Measurements from ENCODE around the gene IZUMO1R.
"Not testable (repeated sequence)": the region's sequence is repeated elsewhere in the genome, so short reads cannot be mapped to it uniquely, and the experiment has no call there.

The IZUMO1R gene

DNA sequence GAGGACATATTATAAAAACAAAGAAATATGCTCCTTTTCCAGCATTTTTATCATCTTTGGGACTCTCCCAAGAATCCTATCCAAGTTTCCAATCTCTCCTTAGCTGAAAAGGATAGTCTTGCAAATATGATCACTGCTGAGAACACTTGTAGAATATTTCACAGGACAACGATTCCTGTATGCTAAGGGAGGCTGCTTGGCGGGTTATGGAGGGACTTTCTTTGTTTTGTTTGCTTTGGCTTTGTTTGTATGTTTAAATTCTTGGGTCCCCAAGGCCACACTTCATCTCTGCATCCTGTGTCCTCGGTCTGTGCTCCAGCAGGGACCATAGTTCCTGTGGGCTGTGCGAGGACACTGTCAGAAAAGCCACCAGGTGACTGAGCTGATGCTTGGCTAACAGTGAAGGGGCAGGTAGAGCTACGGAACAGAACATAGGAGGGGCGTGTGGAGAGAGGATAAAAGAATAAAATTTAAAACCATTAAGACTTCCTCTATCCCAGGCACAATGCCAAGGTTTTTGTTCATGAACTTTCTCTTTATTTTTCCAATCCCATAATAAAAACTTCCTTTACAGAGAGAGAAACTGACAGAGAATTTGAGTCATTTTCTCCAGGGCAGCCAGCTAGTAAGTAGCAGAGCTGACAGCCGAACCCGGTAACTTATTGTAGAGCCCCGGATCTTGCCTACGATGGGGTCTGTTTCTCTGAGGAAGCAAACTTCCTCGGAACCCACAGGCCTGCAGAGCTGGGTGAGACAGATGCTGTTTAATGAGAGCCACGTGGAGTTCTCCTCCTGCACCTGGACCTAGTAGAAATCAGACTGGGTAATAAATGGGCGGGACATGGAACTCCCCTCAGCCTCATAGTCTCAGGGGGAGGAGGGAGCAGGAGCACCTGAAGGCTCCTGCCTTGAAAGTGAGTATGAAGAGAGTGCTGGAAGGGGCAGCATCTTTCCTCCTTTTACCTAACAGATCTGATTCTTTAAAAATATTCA lies at the start of gene IZUMO1R:
Gene IZUMO1R, plus strand, starts transcription at position 615 of the 993 bp plus-strand sequence. CDS start 1,057 bp downstream, outside the sequence.
- no peak for DNase-seq

GRCh38 chr11:94271885-94272372 lies 32.5 kb upstream of the IZUMO1R start:
- DNase-seq = no peak

DNA sequence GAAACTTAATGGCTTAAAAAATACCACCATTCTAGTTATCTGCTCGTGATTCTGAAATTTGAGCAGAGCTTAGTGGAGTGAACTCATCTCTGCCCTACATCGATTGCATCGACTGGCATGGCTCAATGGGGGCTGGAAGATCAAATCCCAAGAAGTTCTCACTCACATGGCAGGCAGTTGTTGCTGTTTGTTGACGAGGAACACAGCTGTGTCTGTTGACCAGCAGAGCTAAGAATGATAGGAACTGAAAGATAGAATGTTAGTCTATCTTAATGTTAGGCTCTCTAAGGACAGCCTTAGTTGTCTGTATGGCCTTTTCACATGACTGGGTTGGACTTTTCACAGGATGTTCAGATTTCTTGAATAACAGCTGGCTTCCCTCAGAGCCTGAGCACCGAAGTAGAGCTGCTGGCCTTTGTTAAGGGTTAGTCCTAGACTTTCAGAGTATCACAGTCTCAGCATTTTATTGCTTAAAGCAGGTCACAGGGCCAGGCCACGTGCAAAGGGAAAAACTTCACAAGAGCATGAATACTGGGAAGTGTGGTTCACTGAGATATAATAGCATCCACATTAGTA lies 31.6 kb upstream of the IZUMO1R start:
- no peak for DNase-seq

- DNase-seq = no peak
Measured at GRCh38 chr11:94275961-94276360, 28.4 kb upstream of the IZUMO1R start.

DNA sequence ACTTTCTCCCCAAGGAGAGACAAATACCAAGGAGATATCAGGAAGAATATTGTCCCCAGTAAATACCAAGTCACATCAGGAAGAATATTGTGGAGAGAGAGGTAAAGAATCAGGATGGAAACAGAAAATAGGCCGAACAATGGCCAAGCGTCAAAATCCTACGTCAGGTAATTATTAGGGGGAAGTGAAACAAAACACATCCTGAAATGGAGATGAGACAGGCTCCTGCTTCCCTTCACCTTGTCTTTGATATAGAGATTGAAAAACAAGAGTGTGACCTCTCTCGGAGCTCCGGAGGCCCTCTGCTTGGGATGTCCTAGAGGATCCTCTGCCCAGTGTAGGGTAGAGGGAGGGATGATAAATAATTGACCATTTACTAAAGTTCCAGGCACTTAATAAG lies 27.4 kb upstream of the IZUMO1R start:
- no peak for DNase-seq

GRCh38 chr11:94278207-94278606 lies 26.2 kb upstream of the IZUMO1R start:
- DNase-seq = not testable (repeated sequence)

- DNase-seq = no peak
Measured at GRCh38 chr11:94279996-94280395, 24.4 kb upstream of the IZUMO1R start.

DNA sequence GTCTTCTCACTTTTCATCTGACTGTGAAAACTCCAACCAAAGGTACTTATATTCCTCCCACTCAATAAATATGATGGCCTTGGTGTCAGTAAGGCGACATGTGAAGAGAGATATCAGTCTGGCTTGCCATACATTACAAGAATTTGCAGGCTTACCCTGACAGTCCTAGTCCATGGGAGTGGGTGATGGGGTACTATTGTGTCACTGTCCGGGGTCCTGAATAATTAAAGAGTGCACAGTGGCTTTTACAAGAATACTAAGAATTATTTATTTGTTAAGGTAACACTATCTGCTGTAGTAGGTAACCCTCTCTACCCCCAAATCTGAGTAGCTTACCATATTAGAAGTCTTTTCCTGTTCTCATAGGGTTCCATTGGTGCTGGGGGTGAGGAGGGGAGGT lies 23.1 kb upstream of the IZUMO1R start:
- DNase-seq = no peak

DNA sequence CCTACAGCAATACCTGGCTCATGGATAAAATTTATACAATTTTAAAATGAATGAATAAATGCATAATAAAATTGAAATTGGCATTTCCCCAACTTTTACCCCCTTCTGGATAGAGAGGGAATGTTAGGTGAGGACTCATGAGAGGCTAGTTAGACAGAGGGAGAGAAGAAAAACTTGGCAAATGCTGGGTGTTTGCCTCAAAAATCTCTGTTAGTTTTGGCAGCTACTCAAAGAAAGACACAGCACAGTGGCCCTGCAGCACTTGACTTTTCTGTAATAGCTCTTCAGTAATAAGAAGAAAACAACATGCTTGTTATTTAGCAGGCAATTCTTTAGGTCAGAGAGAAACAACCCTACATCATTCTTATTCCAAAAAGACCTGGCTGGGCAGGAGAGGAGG lies 20.7 kb upstream of the IZUMO1R start:
- DNase-seq = no peak

DNA sequence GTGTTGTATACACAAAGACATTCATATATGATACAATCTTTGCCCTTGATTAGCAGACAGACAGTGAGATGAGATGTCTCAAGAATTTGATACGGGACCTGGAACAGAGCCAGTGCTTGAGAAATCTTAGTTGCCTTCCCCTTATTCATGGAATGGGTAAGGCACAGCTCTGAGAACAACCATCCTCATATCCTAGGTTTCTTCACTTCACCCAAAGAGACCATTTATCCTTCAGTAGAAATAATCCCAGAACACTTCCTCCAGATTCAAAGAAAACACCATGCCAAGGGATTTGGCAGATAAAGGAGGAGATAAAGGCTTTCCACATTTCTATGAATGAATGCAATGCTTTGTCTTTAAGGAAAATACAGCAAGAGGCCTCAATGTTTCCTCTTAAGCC lies 8.8 kb upstream of the IZUMO1R start:
- DNase-seq = no peak

DNA sequence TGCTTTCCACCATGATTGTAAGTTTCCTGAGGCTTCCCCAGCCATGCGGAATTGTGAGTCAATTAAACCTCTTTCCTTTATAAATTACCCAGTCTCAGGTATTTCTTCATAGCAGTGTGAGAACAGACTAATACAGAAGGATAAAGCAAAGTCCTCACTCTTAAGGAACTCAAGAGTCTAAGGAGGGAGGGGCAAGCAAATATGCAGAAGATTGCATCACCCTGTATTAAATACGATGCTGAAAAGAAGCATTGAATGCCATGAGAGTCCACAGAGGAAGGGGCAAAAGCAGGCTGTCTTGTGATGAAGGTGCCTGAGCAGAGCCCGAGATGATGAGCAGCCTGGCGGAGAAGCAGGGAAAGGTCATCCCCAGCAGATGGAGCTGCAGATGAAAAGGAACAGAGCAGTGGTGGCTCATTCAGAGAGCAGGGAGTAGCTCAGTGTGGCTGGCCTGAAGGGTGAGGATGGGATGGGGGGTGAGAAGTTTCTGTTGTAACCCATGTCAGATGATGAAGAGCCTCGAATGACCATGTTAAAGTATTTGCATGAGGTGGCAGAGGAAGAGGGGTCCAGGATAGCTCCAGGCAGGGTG lies 6.3 kb upstream of the IZUMO1R start:
- no peak for DNase-seq

GRCh38 chr11:94302776-94303175 lies 1.6 kb upstream of the IZUMO1R start:
- peak in 1 of 51 donors; percentile 7 for DNase-seq

DNA sequence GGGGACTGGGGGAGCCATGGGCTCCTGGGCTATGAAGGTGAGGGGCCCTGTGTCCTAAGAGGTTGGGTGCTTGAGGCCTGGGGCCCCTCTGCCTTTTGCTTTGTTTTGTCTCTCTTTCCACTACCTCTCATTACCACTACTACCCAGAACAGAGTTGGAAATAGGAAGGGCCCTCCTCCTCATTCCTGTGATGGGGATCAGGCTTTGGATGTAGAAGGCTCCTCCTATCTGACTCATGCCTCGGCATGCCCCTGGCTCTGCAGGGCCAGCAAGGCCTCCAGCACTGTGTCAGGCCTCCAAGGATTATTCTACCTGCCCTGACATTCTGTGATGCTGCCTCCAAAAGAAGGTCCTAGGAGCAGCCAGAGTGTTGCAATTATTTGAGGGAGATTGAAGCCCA lies 766 bp downstream of the IZUMO1R start:
- DNase-seq = no peak

GRCh38 chr11:94307101-94307791 lies 2.9 kb downstream of the IZUMO1R start:
- DNase-seq = no peak

DNA sequence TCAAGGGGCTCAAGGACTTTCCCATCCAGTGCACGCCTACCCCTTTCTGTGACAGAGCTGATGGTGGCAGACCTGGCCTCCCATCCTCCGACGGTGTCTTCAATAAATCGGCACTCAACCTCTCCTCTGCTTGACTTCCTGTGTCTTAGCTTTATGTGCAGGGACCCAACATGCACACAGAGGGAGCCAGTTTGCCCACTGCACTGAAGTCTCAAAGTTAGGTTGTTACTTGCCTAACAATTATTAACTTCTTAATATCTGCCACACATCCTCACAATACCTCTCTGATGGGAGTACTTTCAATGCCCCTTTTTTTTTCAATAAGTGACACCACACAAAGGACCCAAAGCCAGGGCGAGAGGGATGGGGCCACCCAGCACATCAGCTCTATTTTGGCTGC lies 3.6 kb downstream of the IZUMO1R start:
- DNase-seq = no peak

DNA sequence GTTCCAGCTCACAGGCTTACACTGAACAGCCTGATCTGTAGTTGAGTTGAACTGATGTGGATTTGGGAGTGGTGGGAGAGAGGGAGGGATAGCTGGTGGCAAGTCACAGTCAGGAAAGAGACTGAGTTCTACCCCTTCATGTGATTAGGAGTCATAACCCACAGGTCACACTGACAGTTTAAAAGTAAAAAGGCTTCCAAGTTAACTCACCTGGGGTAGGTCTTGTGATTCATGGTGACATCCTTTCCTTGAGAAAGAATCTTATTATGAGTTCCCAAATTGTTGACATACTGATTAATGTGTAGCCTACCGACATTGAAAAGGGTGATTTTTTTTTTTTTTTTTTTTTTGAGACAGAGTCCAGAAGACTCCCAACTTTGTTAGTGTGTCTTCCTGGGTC lies 5.4 kb downstream of the IZUMO1R start:
- DNase-seq = no peak

GRCh38 chr11:94310191-94310875 lies 6.0 kb downstream of the IZUMO1R start:
- DNase-seq = no peak

DNA sequence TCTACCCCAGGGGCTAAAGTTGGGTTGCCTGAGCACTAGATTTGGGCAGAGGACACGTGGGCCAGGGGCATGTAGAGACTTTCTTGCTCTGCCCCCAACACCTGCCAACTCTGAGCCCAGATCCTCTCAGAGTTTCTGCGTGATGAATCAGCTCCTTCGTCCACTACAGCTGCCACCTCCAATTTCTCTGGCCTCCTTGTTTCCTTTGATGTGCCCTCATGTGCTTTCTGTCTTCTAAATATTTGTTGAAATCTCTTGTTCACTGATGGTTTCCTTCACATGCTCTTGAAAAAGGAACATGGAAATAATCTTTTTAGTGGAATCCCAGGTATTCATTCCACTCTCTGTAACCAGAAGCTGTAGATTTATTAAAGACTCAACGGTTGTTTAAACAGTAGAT lies 8.0 kb downstream of the IZUMO1R start:
- DNase-seq = no peak

DNA sequence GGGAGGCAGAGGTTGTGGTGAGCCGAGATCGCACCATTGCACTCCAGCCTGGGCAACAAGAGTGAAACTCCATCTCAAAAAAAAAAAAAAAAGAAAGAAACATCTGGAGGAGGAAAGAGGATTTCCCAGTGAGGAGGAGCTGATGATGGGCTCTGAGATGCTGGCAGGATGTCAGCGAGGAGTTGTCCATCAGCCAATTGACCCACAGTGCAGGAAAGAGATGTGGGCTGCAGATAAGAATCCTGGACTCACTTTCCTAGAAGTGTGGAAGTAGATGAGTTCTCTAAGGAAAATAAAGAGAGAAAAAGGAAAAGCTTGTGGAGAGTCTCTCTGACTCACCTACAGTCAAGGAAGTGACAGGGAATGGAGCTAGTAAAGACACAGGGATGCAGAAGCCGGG lies 9.7 kb downstream of the IZUMO1R start:
- no peak for DNase-seq

DNA sequence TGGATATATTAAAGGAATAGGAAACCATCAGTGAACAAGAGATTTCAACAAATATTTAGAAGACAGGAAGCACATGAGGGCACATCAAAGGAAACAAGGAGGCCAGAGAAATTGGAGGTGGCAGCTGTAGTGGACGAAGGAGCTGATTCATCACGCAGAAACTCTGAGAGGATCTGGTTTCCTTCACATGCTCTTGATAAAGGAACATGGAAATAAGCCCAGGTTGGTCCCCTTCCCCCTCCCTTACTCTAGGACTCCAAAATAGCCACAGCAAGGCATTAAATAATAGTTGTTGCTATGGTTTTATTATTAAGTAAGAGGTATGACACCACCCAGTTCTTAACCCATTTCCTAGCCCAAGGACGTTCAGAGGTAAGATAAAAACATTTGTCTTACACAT lies 11.3 kb downstream of the IZUMO1R start:
- no peak for DNase-seq

DNA sequence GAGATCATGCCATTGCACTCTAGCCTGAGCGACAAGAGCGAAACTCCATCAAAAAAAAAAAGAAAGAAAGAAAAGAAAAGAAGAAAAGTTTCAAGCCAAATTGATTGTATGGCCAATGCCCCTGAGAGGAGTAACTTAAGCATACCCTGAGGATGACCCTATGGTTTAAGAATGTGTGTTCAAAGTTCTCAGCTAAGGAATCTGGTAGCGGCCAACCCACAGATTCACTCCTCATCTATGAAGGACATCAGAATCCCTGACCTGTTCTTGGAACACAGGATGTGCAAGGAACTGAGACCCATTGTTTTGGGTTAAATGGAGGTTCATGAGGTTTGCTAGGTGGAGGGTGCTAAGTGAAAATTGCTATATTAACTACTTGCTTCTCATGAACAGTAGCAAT lies 18.1 kb downstream of the IZUMO1R start:
- no peak for DNase-seq
